Measurements from ENCODE around the gene AKT1S1. TPM values are rescaled to one million over a fixed set of nuclear protein-coding genes. Genes with fewer than 3 reads are reported as not detected.

Gene AKT1S1
- total and polyA plus RNA-seq, 2 experiments from 2014 or later = 15.6 to 74.5 TPM

GRCh38 chr19:49910179-49910578, 33.0 kb upstream of the AKT1S1 start:
- Histone ChIP-seq H3K9me3 (ENCODE audit: low read depth) (no peaks in the 10 kb centered on the region), H3K9me2 (replicated peaks; ENCODE audit: insufficient read depth) (no peaks in the 10 kb centered on the region), H3K4me1 (ENCODE audit: insufficient read depth) (peaks cover 10% of the 10 kb centered on the region), H3K36me3 (replicated peaks; ENCODE audit: insufficient read depth, low read depth) (no peaks in the 10 kb centered on the region), H2AFZ (no peak overlapping the region), H3K79me2 (no peaks in the 10 kb centered on the region), H3K27me3 (no peaks in the 10 kb centered on the region), H4K20me1 (ENCODE audit: insufficient read depth, poor library complexity, severe bottlenecking) (no peaks in the 10 kb centered on the region), H3K27ac (no peak overlapping the region), H3K4me2 (no peak overlapping the region), H3K4me3 (no peak overlapping the region)
- TF ChIP-seq CTCF (IDR thresholded peaks at IDR 0.05; ENCODE audit: poor library complexity) = no peak
- TF ChIP-seq EZH2 (IDR thresholded peaks at IDR 0.05; ENCODE audit: borderline replicate concordance) = no peak
- no peak for DNase-seq (ENCODE audit: low spot score)
- WGBS (ENCODE audit: low lambda C conversion rate, missing lambda C conversion rate) = 93% methylated on average over 5 of the region's 5 CpGs

- Histone ChIP-seq H3K4me1 (ENCODE audit: insufficient read depth) (peaks cover 10% of the 10 kb centered on the region), H3K27me3 (no peaks in the 10 kb centered on the region), H3K27ac (no peak overlapping the region), H4K20me1 (ENCODE audit: insufficient read depth, poor library complexity, severe bottlenecking) (no peaks in the 10 kb centered on the region), H3K9me2 (replicated peaks; ENCODE audit: insufficient read depth) (no peaks in the 10 kb centered on the region), H3K9me3 (ENCODE audit: low read depth) (no peaks in the 10 kb centered on the region), H3K79me2 (no peaks in the 10 kb centered on the region), H3K4me2 (no peak overlapping the region), H2AFZ (no peak overlapping the region), H3K36me3 (replicated peaks; ENCODE audit: insufficient read depth, low read depth) (no peaks in the 10 kb centered on the region), H3K4me3 (no peak overlapping the region)
- DNase-seq (ENCODE audit: low spot score) = no peak
- no peak for TF ChIP-seq EZH2phosphoT487 (IDR thresholded peaks at IDR 0.05; ENCODE audit: low read depth, severe bottlenecking, unreplicated experiment)
- no peak for TF ChIP-seq CTCF (IDR thresholded peaks at IDR 0.05; ENCODE audit: poor library complexity)
- 97% methylated on average over 37 of the region's 37 CpGs for WGBS (ENCODE audit: low lambda C conversion rate, missing lambda C conversion rate)
Measured at GRCh38 chr19:49908480-49909420, 31.6 kb upstream of the AKT1S1 start.

GRCh38 chr19:49907745-49908446, 30.7 kb upstream of the AKT1S1 start:
- Histone ChIP-seq H3K36me3 (replicated peaks; ENCODE audit: insufficient read depth, low read depth) (no peaks in the 10 kb centered on the region), H2AFZ (no peak overlapping the region), H3K79me2 (no peaks in the 10 kb centered on the region), H3K4me1 (ENCODE audit: insufficient read depth) (peaks cover 3% of the 10 kb centered on the region), H3K4me2 (no peak overlapping the region), H3K9me2 (replicated peaks; ENCODE audit: insufficient read depth) (no peaks in the 10 kb centered on the region), H3K9me3 (ENCODE audit: low read depth) (no peaks in the 10 kb centered on the region), H3K27ac (no peak overlapping the region), H3K4me3 (no peak overlapping the region), H4K20me1 (ENCODE audit: insufficient read depth, poor library complexity, severe bottlenecking) (no peaks in the 10 kb centered on the region), H3K27me3 (no peaks in the 10 kb centered on the region)
- over 99% methylated on average over 23 of the region's 23 CpGs for WGBS (ENCODE audit: low lambda C conversion rate, missing lambda C conversion rate)
- DNase-seq (ENCODE audit: low spot score) = no peak
- TF ChIP-seq EZH2phosphoT487 (IDR thresholded peaks at IDR 0.05; ENCODE audit: low read depth, severe bottlenecking, unreplicated experiment) (no peak), EZH2 (IDR thresholded peaks at IDR 0.05; ENCODE audit: borderline replicate concordance) (no peak), CTCF (IDR thresholded peaks at IDR 0.05; ENCODE audit: poor library complexity) (no peak)
